Frontal cortex (tissue), 4 donors: Measurements from ENCODE around the gene ATP8A1. TPM values are rescaled to one million over a fixed set of nuclear protein-coding genes. Genes with fewer than 3 reads are reported as not detected.
"Not testable (repeated sequence)": the region's sequence is repeated elsewhere in the genome, so short reads cannot be mapped to it uniquely, and the experiment has no call there.

ENCODE experiments used
- DNase-seq, 2 donors: peaks; one replicate each; pipeline ENCODE4 v3.0.0; 2012; ENCODE audit warnings: low spot score in 2 of 2
- FAIRE-seq: peaks from 2 replicates; lab custom pipeline; 2012; peaks lifted over from hg19 to GRCh38; lab: Jason Lieb, UNC
- total RNA-seq: library from RNA; depleted of rRNA; stranded (reverse); fragments of >200 nt; gene quantifications from one replicate; pipeline ENCODE4 v1.2.3, GENCODE V29; 2014
- donor health status: control.
- donor health status: control.
- donor health status: control.

ATP8A1 gene
- total RNA-seq, 1 donor from 2014 or later, result 171 TPM

- not testable (repeated sequence) for DNase-seq, FAIRE-seq
Observed at GRCh38 chr4:42652529-42653231, 4.2 kb downstream of the ATP8A1 start.

- no peak for FAIRE-seq
- no peak for DNase-seq
Observed at GRCh38 chr4:42649870-42650269, 7.0 kb downstream of the ATP8A1 start.

DNA sequence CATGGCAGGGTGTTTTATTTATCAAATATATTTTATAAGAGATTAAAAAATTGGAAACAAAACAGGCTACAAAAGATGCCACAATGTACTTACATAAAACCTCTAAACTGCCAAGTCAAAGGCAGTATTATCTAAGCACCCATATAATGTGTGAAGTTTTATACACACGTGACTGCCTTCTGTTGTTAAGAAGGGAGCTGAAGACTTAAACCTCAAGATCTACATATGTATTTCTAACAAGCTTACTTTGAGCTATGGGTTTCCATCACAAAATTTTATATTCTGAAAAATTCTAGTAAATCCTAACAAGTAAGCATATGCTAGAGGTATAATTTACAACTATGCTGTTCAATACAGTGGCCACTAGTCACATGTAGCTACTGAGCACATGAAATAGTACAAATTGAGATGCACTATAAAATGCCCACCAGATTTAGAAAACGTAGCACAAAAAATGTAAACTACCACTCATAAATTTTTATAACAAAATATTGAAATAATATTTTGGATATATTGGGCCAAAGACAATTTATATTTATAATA is 9.8 kb downstream of the ATP8A1 start:
- DNase-seq (no peak), FAIRE-seq (peak; percentile 94)

- FAIRE-seq (no peak), DNase-seq (no peak)
Observed at GRCh38 chr4:42646013-42646784, 10.7 kb downstream of the ATP8A1 start.

DNA sequence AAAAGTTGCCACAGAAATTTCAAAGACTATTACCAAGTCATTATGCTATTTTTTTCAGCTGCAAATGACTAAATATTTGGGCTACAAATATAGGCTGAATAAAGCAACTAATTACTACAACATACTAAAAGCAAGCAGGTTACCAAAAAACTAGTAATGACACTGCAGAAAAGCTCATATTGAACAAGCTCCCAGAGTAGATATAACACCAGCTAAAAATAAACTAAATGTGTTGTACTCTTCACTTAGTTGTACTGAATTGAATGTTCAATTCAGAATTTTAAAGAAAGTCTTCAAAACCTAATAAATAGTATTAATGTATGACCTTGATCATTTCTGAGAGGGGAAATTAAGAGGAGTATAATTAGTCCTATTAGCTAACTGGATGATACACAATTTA is 12.0 kb downstream of the ATP8A1 start:
- FAIRE-seq (no peak), DNase-seq (no peak)

- no peak for FAIRE-seq
Observed at GRCh38 chr4:42643685-42644084, 13.2 kb downstream of the ATP8A1 start.

DNA sequence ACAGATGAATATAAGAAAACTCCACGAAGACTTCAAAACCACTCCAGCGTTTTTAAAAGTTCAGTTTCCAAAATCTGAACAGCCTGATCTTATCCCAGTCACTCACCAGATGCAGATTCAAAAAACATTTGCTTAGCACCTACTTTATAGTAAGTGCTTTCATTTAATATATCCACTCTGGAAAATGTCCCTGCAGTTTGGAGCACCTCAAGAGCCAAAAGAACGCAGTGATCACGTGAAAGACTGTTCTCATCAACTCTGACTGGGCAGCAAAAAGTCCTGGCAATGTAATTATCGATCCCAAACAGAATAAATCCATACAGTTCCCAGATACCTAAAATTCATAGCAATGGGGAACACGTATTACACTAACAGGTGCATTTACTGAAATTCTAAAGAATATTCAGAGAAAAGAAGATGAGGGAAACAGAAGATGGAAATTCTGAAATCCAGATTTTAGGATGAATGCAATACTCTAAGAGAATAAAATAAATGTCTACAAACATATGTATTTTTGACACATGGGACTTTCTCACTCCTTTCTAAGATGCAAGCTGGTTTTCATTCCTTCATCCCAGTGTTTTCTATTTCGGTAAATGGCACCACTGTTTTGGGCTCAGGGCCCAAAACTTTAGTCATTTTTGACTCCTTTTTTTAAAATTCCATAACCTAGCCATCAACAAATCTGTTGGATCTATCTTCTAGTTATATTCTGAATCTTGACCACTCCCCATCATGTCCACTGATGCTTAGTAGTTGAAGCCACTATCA is 13.9 kb downstream of the ATP8A1 start:
- DNase-seq (no peak), FAIRE-seq (no peak)

More at GRCh38 chr4:42643685-42644084, 13.2 kb downstream of the ATP8A1 start:
- no peak for DNase-seq

- DNase-seq, result no peak
- FAIRE-seq, result no peak
Observed at GRCh38 chr4:42642101-42642797, 14.7 kb downstream of the ATP8A1 start.

- DNase-seq, result no peak
- no peak for FAIRE-seq
Observed at GRCh38 chr4:42641656-42642055, 15.2 kb downstream of the ATP8A1 start.

DNA sequence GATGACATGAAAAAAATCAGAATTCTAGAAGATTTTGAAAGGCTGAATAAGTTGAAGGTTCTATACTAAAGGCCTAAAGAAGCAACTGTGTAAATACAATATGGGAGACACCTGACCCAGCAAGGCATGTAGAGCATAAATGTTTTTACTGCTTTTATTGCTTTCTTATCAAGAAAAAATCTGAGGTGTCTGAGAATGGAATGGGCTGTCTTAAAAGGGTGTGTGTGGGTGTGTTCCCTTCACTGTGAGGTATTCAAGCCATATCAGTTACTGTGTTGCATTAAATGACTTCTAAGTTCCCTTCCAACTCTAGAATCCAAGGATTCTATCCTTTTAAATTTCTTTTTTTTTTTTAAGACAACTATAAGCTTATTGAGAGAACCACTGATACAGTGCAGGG is 15.7 kb downstream of the ATP8A1 start:
- FAIRE-seq, result no peak
- DNase-seq, result no peak

DNA sequence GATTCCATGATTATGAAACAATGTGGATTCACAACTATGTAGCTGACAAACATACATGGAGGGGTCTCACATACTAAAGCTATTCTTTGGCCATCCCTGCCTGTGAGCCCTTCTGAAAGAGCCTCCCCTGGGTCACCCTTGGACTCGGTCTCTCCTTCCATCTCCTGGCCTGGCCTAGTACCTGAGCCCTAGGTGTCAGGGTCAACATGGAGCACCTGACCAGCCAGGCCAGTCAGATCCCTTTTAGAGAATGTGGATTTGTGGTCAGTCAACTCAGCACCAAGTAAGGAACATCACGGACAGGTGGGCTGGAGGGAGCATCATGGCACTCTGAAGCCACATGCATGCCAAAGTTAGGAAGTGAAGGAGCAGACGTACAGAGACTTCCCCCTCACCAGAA is 16.3 kb downstream of the ATP8A1 start:
- DNase-seq (no peak), FAIRE-seq (no peak)

DNA sequence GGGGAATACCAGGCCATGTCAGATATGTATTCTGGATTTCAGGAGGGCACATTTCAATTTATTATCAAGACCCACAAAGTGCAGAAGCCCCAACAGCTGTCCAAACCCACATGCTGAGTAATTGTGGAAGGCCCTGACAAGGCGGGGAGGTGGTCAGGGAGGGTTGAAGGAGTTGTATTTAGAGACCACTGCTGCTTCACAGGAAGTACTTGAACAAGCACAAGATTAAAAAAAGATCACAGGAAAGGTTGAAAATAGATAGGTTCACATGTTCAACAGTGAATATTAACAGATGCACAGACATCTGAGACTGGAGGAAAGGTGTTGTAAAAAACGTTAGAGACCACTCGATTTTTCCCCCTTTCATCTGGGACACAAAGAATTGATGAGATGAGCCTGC is 17.9 kb downstream of the ATP8A1 start:
- DNase-seq (no peak), FAIRE-seq (no peak)

DNA sequence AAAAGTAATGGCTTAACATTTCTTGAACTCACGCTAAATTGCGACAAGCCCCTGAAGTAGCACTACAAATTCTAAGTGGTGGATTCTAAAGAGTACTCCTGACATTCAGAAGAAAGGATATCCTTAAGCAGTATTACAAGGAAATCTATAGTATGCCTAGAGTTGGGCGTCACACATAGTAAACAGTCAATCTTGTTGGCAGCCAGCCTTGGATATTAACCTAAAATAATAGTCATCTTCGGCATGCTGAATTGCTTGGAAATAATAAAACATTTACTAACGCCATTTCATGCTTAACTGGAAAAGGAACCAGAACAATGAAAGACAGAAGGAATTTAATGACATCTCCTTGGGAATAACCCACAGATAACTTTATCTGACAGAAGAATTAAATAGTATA is 18.6 kb downstream of the ATP8A1 start:
- DNase-seq (no peak), FAIRE-seq (no peak)

DNA sequence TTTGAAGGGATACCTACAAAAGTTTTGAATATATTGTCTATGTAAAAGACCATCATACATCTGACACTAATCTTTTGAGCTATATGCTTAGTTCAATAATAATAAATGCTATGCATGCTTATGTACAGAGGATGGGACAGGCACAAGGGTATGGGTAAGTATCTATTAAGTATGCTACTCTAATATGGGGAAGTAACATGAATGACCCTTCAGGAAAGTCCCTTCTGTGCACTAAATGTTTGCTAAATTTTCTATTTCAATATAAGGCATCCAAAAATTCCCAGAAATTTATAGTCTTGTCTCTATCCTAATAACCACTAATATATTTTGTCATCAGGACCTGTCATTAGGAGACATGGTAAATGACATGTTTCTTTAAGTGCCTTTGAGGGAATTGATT is 19.0 kb downstream of the ATP8A1 start:
- FAIRE-seq (no peak), DNase-seq (no peak)

DNA sequence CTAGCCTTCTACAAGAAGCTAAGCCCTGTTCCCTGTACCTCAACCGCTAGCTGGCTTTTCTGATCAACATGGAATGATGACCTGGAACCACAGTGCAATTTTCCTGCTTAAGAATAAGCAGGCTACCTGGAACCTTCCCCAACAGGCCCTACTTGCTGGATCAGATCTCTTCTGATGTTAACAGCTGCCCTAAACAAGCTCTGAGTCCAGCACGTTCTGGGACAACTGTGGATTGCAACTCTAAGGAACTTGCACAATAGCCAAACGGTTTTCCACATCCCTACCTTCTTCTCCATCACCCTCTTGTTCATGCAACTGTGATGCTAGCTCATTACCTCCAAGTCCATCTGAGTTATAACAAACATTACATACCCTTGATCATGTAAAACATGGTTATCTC is 19.8 kb downstream of the ATP8A1 start:
- DNase-seq (no peak), FAIRE-seq (no peak)

- no peak for DNase-seq
- FAIRE-seq, result no peak
Observed at GRCh38 chr4:42636645-42636949, 20.3 kb downstream of the ATP8A1 start.

- FAIRE-seq (no peak), DNase-seq (no peak)
Observed at GRCh38 chr4:42633605-42634388, 23.1 kb downstream of the ATP8A1 start.

DNA sequence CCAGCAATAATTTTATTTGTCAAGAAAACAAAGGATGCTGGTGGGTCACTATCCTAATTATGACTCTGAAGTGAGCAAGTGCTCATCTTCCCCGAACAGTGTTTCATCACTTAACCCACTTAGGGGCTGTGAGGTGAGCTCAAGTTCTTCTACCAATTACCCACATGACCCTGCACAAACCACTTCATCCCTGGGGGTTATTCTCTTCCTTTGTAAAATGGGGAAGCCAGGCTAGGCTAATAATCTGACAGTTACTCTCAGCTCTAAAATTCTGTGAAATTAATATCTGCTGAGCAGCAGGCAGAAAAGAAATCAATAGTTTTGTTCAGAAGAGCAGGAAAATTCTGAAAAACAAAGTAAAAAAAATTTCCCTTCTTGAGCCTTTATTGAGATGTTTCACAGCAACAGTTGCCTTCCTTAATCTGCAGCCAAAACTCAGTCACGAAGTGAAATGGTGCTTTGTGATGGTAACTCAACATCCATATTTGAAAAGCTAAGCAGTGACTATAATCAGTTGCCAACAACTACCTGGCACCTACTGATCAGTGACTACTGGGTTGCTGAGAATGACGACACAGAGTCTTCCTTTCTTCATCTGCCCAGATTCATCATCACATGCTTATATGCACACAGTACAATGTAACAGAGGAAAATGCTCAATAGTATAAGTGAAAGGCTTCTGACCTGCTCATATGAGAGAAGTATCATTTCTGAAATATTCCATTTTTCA is 24.1 kb downstream of the ATP8A1 start:
- no peak for FAIRE-seq

DNA sequence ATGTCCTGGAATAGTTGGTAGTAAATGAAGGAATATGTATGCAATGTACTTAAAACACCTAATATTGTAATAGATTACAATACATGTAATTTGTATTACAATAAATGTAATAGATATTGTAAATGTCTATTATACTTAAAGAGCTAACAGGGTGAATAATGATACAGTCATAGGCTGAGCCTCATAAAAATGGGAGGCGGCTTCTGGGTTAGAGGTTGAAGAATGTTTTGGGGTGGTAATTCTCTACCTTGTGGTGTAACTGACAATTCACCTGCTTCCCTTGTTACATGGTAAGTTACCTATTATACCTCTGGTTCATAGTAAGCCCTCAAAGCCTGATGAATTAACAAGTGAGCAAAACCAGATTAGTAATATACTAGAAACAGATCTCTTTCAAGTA is 26.0 kb downstream of the ATP8A1 start:
- DNase-seq (no peak), FAIRE-seq (no peak)

More for the DNA sequence above, 24.1 kb downstream of the ATP8A1 start:
- no peak for DNase-seq
